MM.1S (cell line): ENCODE measurements around the gene TMPRSS3.

Experiments used
- CTCF ChIP-seq: fragments of 300-600 bp; sonication (generic); IDR thresholded peaks from 2 replicates; pipeline ENCODE4 v1.5.1; 2016; ENCODE audit warnings: antibody characterized with exemption, low read length, mixed read lengths
- EZH2phosphoT487 ChIP-seq: fragments of 300-600 bp; sonication (generic); IDR thresholded peaks from 2 replicates; pipeline ENCODE4 v1.6.1; 2018; ENCODE audit warnings: antibody characterized with exemption, low read length

GRCh38 chr21:42336054-42336453, 59.8 kb downstream of the TMPRSS3 start:
- TF ChIP-seq CTCF, result no peak
- no peak for TF ChIP-seq EZH2phosphoT487
